HepG2 (cell line): ENCODE data around the gene CFAP210. TPM values are rescaled to one million over a fixed set of nuclear protein-coding genes. Genes with fewer than 3 reads are reported as not detected.

Experiments used
- CAMTA2 ChIP-seq: sonication (generic); formaldehyde crosslinking; IDR thresholded peaks from 2 replicates; pipeline ENCODE4 v1.4.0; 2020; ENCODE audit warnings: mild to moderate bottlenecking, missing genetic modification reagents, borderline replicate concordance
- CREM ChIP-seq, 2 experiments: sonication (generic) in 1 of 2; formaldehyde crosslinking in 1 of 2; IDR thresholded peaks; 2 replicates each; pipeline versions ENCODE4 v1.4.0 to v1.6.1; 2016 to 2020; ENCODE audit warnings: antibody characterized with exemption in 1 of 2, mild to moderate bottlenecking in 1 of 2, missing genetic modification reagents in 1 of 2
- EP300 ChIP-seq, 3 experiments: sonication (generic) in 1 of 3; formaldehyde crosslinking in 1 of 3; IDR thresholded peaks; 2 replicates each; pipeline versions ENCODE4 v1.5.1 to v1.6.1; 2011 to 2020; ENCODE audit warnings: low read depth in 2 of 3, low read length in 2 of 3, borderline replicate concordance in 1 of 3, improper control_type of control experiment in 1 of 3, mild to moderate bottlenecking in 1 of 3, missing genetic modification reagents in 1 of 3, moderate library complexity in 1 of 3
- GMEB2 ChIP-seq: IDR thresholded peaks from 2 replicates; pipeline ENCODE4 v1.6.1; 2016; ENCODE audit warnings: missing biosample characterization, missing genetic modification reagents, low read depth
- JUN ChIP-seq: sonication (generic); formaldehyde crosslinking; IDR thresholded peaks from 2 replicates; pipeline ENCODE4 v1.4.0; 2020; ENCODE audit warnings: mild to moderate bottlenecking, missing genetic modification reagents
- MED1 ChIP-seq: sonication (generic); formaldehyde crosslinking; IDR thresholded peaks from 2 replicates; pipeline ENCODE4 v1.4.0; 2020; ENCODE audit warnings: missing genetic modification reagents
- POGZ ChIP-seq: sonication (generic); formaldehyde crosslinking; IDR thresholded peaks from 2 replicates; pipeline ENCODE4 v1.4.0; 2020; ENCODE audit warnings: mild to moderate bottlenecking, missing genetic modification reagents
- SMAD3 ChIP-seq: sonication (generic); formaldehyde crosslinking; IDR thresholded peaks from 2 replicates; pipeline ENCODE4 v1.4.0; 2020; ENCODE audit warnings: missing genetic modification reagents
- TCF7 ChIP-seq: sonication (generic); IDR thresholded peaks from 2 replicates; pipeline ENCODE4 v1.6.1; 2016; ENCODE audit warnings: antibody characterized with exemption, low read depth
- YY1 ChIP-seq: IDR thresholded peaks from 2 replicates; pipeline ENCODE4 v1.6.1; 2011; ENCODE audit warnings: low read length, low read depth, moderate library complexity, mild to moderate bottlenecking; ENCODE audit not compliant: insufficient read depth, insufficient replicate concordance
- ZMAT5 ChIP-seq: sonication (generic); formaldehyde crosslinking; IDR thresholded peaks from 2 replicates; pipeline ENCODE4 v1.5.0; 2020; ENCODE audit warnings: mild to moderate bottlenecking, low read depth, missing genetic modification reagents, borderline replicate concordance
- ZNF160 ChIP-seq: sonication (generic); formaldehyde crosslinking; IDR thresholded peaks from 2 replicates; pipeline ENCODE4 v1.8.0; 2022; ENCODE audit warnings: mild to moderate bottlenecking, inconsistent platforms, missing genetic modification reagents
- ZNF547 ChIP-seq: sonication (generic); formaldehyde crosslinking; IDR thresholded peaks from 2 replicates; pipeline ENCODE4 v1.5.1; 2020; ENCODE audit warnings: mild to moderate bottlenecking, missing genetic modification reagents
- ZNF646 ChIP-seq: sonication (generic); formaldehyde crosslinking; IDR thresholded peaks from 2 replicates; pipeline ENCODE4 v1.9.0; 2021; ENCODE audit warnings: mild to moderate bottlenecking, missing genetic modification reagents
- ZSCAN30 ChIP-seq: sonication (generic); formaldehyde crosslinking; IDR thresholded peaks from 2 replicates; pipeline ENCODE4 v1.5.0; 2020; ENCODE audit warnings: mild to moderate bottlenecking, missing genetic modification reagents
- polyA plus RNA-seq, 8 experiments: library from polyadenylated mRNA; depleted of rRNA in 3 of 8; stranded (reverse) in 7 of 8; unstranded in 1 of 8; fragments of >200 nt; fragmentation: Illumina TruSeq in 4 of 8; extraction: Trizol in 4 of 8; gene quantifications; 2 replicates each; pipeline versions ENCODE4 v1.2.1 to v1.2.3, GENCODE V29; 2011 to 2016; ENCODE audit warnings: low read depth in 4 of 8, missing spikeins in 1 of 8, mixed read lengths in 1 of 8; ENCODE audit not compliant: insufficient read depth in 1 of 8
- total RNA-seq, 5 experiments: library from RNA; depleted of rRNA; stranded (reverse); fragments of >200 nt; fragmentation: Illumina TruSeq; extraction: Trizol; gene quantifications; 2 replicates each; pipeline ENCODE4 v1.2.3, GENCODE V29; 2016; ENCODE audit warnings: low read depth in 1 of 5
- TF ChIP-seq, protein P1 (sequence below): sonication (generic); formaldehyde crosslinking; IDR thresholded peaks from 2 replicates; pipeline ENCODE4 v1.8.0; 2022; ENCODE audit warnings: missing genetic modification reagents, low read depth, mild to moderate bottlenecking, borderline replicate concordance
- TF ChIP-seq, protein P2 (sequence below): sonication (generic); formaldehyde crosslinking; IDR thresholded peaks from 2 replicates; pipeline ENCODE4 v1.8.1; 2022; ENCODE audit warnings: mild to moderate bottlenecking, missing genetic modification reagents

The CFAP210 gene
- total and polyA plus RNA-seq, 2 of the 13 experiments (the other 11 are each of a cell fraction or from before 2014, with no cell fraction given): 0.18 TPM; not detected in 1

DNA sequence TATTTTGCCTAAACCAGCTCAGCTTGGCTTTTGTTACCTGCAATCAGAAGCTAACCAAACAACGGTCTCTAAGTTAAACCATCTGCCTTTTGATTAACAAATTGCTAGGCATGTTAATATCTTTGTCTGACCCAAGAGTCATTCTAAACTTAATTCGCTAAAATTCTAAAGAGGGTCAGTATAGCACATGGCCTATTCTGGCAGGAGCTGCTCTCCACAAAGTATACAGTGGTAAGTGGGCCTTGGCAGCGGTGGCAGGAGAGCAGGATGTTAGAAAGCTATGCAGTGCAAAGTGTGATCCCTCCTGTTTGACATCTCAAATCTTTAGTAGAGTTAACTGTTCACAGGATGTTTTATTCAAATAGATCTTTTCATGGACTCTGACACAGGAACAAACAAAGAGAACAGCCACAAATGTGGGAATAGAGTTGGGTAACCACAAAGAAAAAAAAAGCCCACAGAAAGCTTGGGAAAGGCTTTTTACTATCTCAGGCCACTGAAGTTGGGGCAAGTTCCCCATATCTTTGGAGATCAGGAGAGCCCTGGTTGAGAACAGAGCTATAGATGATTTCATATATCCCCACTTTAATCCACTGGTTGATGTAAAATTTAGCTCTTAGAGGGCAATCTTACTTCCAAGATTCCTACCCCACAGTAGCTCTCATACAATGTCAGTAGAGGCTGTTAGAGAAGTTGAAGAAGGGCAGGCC is 10.6 kb downstream of the CFAP210 start (continued):
- TF ChIP-seq ZNF646 (CRISPR knock-in tag) (no peak; the same call in 1 of the 2 replicates), GMEB2 (CRISPR knock-in tag) (no peak), ZMAT5 (CRISPR knock-in tag) (no peak), ZNF547 (0 out of 2 replicates have a peak, but pooled peaks have one; percentile 32), ZNF160 (CRISPR knock-in tag) (peak; percentile 76; the same call in 1 of the 2 replicates), MED1 (CRISPR knock-in tag) (peak; percentile 87), TCF7 (no peak), JUN (CRISPR knock-in tag) (no peak), POGZ (peak; percentile 93), SMAD3 (CRISPR knock-in tag) (no peak; the same call in 1 of the 2 replicates), YY1 (no peak), CAMTA2 (CRISPR knock-in tag) (no peak), CREM (IDR thresholded peaks at IDR 0.05) (peak; percentile 85), CREM (CRISPR knock-in tag; IDR thresholded peaks at IDR 0.05) (no peak), ZSCAN30 (no peak), EP300 (IDR thresholded peaks at IDR 0.05; ENCODE audit: low read depth in 2 of 2, low read length in 2 of 2) (peak; percentile 53 to 94; a peak in 2 of 4 replicates), EP300 (CRISPR knock-in tag; IDR thresholded peaks at IDR 0.05; ENCODE audit: borderline replicate concordance) (peak; percentile 55; the same call in 1 of the 2 replicates)
- TF ChIP-seq, protein P1, sequence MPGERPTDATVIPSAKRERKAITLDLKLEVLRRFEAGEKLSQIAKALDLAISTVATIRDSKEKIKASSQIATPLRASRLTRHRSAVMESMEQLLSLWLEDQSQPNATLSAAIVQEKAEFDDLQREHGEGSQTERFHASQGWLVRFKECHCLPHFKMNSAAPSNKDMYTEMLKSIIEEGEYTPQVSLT (CRISPR knock-in tag): no peak
- TF ChIP-seq, protein P2, sequence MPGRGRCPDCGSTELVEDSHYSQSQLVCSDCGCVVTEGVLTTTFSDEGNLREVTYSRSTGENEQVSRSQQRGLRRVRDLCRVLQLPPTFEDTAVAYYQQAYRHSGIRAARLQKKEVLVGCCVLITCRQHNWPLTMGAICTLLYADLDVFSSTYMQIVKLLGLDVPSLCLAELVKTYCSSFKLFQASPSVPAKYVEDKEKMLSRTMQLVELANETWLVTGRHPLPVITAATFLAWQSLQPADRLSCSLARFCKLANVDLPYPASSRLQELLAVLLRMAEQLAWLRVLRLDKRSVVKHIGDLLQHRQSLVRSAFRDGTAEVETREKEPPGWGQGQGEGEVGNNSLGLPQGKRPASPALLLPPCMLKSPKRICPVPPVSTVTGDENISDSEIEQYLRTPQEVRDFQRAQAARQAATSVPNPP (CRISPR knock-in tag): no peak
